ENCODE measurements around the gene TNRC6A. TPM values are rescaled to one million over a fixed set of nuclear protein-coding genes. Genes with fewer than 3 reads are reported as not detected.
A peak's percentile ranks its signal among the peaks of the same experiment; 100 is the strongest.

TNRC6A gene
- total and polyA plus RNA-seq, 2 of the 13 experiments (the other 11 are each of a cell fraction or from before 2014, with no cell fraction given): 30.9 to 43.6 TPM

DNA sequence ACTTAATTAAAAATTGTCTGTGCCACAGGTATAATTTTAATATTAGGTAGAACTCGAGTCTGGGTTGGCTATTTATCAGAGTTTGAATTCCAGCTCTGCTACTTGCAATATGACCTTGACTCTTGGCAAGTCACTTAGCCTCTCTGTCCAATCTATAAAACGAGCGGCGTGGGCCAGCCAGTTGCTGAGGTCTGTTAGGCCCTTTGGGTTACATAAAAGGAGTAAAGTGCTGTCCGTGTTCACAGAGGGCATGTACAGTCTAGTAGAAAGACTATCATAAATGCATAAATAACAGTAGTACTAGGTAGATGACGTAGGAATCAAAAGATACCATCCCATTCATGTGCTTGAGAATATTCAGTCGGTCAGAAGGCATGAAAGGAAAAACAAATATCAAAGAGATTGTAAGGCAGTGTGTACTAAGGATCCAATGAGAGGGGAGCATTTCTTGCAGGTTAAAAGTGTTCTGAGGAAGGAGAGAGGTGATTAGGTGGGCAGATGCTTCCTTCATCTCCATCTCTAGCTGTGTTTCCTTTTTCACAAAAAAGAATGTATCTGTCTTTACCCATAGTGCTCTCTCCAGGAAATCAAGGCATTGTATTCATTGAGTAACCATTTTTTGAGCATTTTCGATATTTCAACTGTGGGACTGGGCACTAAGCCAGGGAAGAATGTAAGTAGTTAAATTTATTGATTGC lies 2.4 kb downstream of the TNRC6A start (continued):
- TF ChIP-seq, protein P1, sequence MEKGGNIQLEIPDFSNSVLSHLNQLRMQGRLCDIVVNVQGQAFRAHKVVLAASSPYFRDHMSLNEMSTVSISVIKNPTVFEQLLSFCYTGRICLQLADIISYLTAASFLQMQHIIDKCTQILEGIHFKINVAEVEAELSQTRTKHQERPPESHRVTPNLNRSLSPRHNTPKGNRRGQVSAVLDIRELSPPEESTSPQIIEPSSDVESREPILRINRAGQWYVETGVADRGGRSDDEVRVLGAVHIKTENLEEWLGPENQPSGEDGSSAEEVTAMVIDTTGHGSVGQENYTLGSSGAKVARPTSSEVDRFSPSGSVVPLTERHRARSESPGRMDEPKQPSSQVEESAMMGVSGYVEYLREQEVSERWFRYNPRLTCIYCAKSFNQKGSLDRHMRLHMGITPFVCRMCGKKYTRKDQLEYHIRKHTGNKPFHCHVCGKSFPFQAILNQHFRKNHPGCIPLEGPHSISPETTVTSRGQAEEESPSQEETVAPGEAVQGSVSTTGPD (CRISPR knock-in tag; IDR thresholded peaks at IDR 0.05): no peak
- TF ChIP-seq, protein P2, sequence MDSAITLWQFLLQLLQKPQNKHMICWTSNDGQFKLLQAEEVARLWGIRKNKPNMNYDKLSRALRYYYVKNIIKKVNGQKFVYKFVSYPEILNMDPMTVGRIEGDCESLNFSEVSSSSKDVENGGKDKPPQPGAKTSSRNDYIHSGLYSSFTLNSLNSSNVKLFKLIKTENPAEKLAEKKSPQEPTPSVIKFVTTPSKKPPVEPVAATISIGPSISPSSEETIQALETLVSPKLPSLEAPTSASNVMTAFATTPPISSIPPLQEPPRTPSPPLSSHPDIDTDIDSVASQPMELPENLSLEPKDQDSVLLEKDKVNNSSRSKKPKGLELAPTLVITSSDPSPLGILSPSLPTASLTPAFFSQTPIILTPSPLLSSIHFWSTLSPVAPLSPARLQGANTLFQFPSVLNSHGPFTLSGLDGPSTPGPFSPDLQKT (CRISPR knock-in tag; IDR thresholded peaks at IDR 0.05; ENCODE audit: borderline replicate concordance): no peak
- TF ChIP-seq, protein P3, sequence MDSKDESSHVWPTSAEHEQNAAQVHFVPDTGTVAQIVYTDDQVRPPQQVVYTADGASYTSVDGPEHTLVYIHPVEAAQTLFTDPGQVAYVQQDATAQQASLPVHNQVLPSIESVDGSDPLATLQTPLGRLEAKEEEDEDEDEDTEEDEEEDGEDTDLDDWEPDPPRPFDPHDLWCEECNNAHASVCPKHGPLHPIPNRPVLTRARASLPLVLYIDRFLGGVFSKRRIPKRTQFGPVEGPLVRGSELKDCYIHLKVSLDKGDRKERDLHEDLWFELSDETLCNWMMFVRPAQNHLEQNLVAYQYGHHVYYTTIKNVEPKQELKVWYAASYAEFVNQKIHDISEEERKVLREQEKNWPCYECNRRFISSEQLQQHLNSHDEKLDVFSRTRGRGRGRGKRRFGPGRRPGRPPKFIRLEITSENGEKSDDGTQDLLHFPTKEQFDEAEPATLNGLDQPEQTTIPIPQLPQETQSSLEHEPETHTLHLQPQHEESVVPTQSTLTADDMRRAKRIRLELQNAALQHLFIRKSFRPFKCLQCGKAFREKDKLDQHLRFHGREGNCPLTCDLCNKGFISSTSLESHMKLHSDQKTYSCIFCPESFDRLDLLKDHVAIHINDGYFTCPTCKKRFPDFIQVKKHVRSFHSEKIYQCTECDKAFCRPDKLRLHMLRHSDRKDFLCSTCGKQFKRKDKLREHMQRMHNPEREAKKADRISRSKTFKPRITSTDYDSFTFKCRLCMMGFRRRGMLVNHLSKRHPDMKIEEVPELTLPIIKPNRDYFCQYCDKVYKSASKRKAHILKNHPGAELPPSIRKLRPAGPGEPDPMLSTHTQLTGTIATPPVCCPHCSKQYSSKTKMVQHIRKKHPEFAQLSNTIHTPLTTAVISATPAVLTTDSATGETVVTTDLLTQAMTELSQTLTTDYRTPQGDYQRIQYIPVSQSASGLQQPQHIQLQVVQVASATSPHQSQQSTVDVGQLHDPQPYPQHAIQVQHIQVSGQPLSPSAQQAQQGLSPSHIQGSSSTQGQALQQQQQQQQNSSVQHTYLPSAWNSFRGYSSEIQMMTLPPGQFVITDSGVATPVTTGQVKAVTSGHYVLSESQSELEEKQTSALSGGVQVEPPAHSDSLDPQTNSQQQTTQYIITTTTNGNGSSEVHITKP (CRISPR knock-in tag; IDR thresholded peaks at IDR 0.05; ENCODE audit: low read depth): no peak
- TF ChIP-seq, protein P4, sequence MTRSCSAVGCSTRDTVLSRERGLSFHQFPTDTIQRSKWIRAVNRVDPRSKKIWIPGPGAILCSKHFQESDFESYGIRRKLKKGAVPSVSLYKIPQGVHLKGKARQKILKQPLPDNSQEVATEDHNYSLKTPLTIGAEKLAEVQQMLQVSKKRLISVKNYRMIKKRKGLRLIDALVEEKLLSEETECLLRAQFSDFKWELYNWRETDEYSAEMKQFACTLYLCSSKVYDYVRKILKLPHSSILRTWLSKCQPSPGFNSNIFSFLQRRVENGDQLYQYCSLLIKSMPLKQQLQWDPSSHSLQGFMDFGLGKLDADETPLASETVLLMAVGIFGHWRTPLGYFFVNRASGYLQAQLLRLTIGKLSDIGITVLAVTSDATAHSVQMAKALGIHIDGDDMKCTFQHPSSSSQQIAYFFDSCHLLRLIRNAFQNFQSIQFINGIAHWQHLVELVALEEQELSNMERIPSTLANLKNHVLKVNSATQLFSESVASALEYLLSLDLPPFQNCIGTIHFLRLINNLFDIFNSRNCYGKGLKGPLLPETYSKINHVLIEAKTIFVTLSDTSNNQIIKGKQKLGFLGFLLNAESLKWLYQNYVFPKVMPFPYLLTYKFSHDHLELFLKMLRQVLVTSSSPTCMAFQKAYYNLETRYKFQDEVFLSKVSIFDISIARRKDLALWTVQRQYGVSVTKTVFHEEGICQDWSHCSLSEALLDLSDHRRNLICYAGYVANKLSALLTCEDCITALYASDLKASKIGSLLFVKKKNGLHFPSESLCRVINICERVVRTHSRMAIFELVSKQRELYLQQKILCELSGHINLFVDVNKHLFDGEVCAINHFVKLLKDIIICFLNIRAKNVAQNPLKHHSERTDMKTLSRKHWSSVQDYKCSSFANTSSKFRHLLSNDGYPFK (CRISPR knock-in tag; IDR thresholded peaks at IDR 0.05; ENCODE audit: borderline replicate concordance): no peak
- TF ChIP-seq, protein P5, sequence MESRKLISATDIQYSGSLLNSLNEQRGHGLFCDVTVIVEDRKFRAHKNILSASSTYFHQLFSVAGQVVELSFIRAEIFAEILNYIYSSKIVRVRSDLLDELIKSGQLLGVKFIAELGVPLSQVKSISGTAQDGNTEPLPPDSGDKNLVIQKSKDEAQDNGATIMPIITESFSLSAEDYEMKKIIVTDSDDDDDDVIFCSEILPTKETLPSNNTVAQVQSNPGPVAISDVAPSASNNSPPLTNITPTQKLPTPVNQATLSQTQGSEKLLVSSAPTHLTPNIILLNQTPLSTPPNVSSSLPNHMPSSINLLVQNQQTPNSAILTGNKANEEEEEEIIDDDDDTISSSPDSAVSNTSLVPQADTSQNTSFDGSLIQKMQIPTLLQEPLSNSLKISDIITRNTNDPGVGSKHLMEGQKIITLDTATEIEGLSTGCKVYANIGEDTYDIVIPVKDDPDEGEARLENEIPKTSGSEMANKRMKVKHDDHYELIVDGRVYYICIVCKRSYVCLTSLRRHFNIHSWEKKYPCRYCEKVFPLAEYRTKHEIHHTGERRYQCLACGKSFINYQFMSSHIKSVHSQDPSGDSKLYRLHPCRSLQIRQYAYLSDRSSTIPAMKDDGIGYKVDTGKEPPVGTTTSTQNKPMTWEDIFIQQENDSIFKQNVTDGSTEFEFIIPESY (CRISPR knock-in tag; IDR thresholded peaks at IDR 0.05): no peak
- no peak; the same call in 1 of the 2 replicates for TF ChIP-seq ZMYM3 (CRISPR knock-in tag; IDR thresholded peaks at IDR 0.05)
- TF ChIP-seq ZNF446 (CRISPR knock-in tag; IDR thresholded peaks at IDR 0.05): no peak
- no peak for TF ChIP-seq RFXANK (CRISPR knock-in tag; IDR thresholded peaks at IDR 0.05)
- no peak for TF ChIP-seq ZNF577 (CRISPR knock-in tag; IDR thresholded peaks at IDR 0.05; ENCODE audit: borderline replicate concordance, low read depth)
- no peak for TF ChIP-seq ZNF205 (CRISPR knock-in tag; IDR thresholded peaks at IDR 0.05)
- TF ChIP-seq SOX13 (IDR thresholded peaks at IDR 0.05): 0 out of 2 replicates have a peak, but pooled peaks have one; percentile 11
- peak; percentile 54 to 64; a peak in 2 of 4 replicates for TF ChIP-seq SOX13 (CRISPR knock-in tag; conservative IDR thresholded peaks at IDR 0.05 in 1 of 2, IDR thresholded peaks at IDR 0.05 in 1 of 2)
- TF ChIP-seq NR2F2 (IDR thresholded peaks at IDR 0.05; ENCODE audit: borderline replicate concordance, low read depth): peak; percentile 37; the same call in 1 of the 2 replicates
- no peak for TF ChIP-seq RBAK (CRISPR knock-in tag; IDR thresholded peaks at IDR 0.05)
- TF ChIP-seq, protein P6, sequence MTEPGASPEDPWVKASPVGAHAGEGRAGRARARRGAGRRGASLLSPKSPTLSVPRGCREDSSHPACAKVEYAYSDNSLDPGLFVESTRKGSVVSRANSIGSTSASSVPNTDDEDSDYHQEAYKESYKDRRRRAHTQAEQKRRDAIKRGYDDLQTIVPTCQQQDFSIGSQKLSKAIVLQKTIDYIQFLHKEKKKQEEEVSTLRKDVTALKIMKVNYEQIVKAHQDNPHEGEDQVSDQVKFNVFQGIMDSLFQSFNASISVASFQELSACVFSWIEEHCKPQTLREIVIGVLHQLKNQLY (CRISPR knock-in tag; IDR thresholded peaks at IDR 0.05): 0 out of 2 replicates have a peak, but pooled peaks have one; percentile 37
- no peak for TF ChIP-seq ZNF484 (CRISPR knock-in tag; IDR thresholded peaks at IDR 0.05; ENCODE audit: borderline replicate concordance, low read depth)
